Measurements from ENCODE around the gene OBSL1.

OBSL1 gene

GRCh38 chr2:219565130-219566080, 5.9 kb downstream of the OBSL1 start:
- no peak for DNase-seq

- no peak for DNase-seq
Measured at GRCh38 chr2:219563271-219563928, 7.9 kb downstream of the OBSL1 start.

- DNase-seq, result no peak
Measured at GRCh38 chr2:219562049-219563020, 9.0 kb downstream of the OBSL1 start.

GRCh38 chr2:219561179-219562048, 9.9 kb downstream of the OBSL1 start:
- peak; percentile 50 for DNase-seq

GRCh38 chr2:219560893-219561178, 10.5 kb downstream of the OBSL1 start:
- DNase-seq, result no peak

- peak; percentile 26 for DNase-seq
Measured at GRCh38 chr2:219560037-219560892, 11.1 kb downstream of the OBSL1 start.

- DNase-seq, result no peak
Measured at GRCh38 chr2:219559156-219559915, 12.0 kb downstream of the OBSL1 start.

GRCh38 chr2:219557791-219558785, 13.3 kb downstream of the OBSL1 start:
- DNase-seq, result no peak

- no peak for DNase-seq
Measured at GRCh38 chr2:219557320-219557719, 14.0 kb downstream of the OBSL1 start.

- no peak for DNase-seq
Measured at GRCh38 chr2:219556413-219556812, 14.9 kb downstream of the OBSL1 start.

GRCh38 chr2:219555956-219556355, 15.4 kb downstream of the OBSL1 start:
- DNase-seq, result no peak

- DNase-seq, result no peak
Measured at GRCh38 chr2:219554350-219554749, 17.0 kb downstream of the OBSL1 start.

- no peak for DNase-seq
Measured at GRCh38 chr2:219553463-219553963, 17.8 kb downstream of the OBSL1 start.

GRCh38 chr2:219553168-219553417, 18.2 kb downstream of the OBSL1 start:
- DNase-seq, result no peak

- peak; percentile 92 for DNase-seq
Measured at GRCh38 chr2:219552382-219553167, 18.8 kb downstream of the OBSL1 start.

- peak; percentile 87 for DNase-seq
Measured at GRCh38 chr2:219551441-219552381, 19.6 kb downstream of the OBSL1 start.

GRCh38 chr2:219549619-219550018, 21.7 kb downstream of the OBSL1 start:
- no peak for DNase-seq
